Stimulated activated naive CD4-positive, alpha-beta T cell treated with Interleukin-2 at 50 U/mL for 16 hours (primary cell): ENCODE results near the gene ARFRP1.

Experiments
- DNase-seq: peaks from one replicate; lab custom pipeline; 2025; lab: John Stamatoyannopoulos, UW

ARFRP1 gene

DNA sequence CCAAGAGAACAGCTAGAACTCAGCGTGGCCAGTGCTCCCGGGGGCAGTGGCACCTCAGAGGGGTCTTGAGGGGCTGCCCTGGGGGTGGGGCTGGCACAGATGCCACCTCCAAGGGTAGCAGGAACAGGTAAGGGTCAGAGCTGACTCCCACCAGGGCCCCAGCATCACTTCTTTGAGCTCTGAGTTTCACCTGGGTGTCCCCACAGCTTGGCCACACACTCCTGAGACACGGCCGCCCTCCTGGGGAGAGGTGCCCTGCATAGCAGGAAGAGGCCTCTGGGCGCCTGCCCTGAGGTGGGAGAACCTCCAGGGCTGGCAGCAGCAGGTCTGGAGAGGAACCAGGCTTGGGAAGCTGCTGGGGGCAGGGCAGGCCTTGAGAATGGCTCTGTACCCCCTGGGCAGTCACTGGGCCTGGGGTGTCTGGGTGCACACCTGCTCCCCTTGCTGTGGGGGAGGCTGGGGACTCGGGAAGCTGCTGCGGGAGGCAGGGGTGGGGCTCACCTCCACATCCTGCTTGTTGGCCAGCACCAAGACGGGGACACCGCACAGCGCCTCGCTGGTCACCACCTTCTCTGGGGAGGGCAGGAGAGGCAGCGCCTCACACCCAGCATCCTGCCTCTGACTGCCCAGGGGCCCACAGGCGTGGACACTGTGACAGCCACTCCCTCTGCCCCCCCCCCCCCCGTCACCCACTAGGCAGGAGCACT lies 6.3 kb downstream of the ARFRP1 start:
- DNase-seq: no peak

DNA sequence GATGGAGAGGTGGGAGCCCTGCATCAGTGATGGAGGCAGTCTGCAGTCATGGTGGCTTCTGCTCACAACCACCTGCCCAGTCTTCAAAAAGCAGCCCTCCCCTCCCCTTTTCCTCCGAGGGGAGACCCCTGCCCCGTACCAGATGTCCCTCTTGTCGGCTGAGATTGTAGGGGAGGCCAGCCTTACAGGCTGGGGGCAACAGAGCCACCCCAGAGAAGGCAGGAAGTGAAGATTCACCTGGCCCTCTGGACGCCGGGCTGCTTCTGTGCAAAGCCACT lies 6.8 kb downstream of the ARFRP1 start:
- no peak for DNase-seq

GRCh38 chr20:63700199-63701050 lies 7.4 kb downstream of the ARFRP1 start:
- DNase-seq: no peak

- DNase-seq: no peak
Measured at GRCh38 chr20:63699466-63700198, 8.1 kb downstream of the ARFRP1 start.

DNA sequence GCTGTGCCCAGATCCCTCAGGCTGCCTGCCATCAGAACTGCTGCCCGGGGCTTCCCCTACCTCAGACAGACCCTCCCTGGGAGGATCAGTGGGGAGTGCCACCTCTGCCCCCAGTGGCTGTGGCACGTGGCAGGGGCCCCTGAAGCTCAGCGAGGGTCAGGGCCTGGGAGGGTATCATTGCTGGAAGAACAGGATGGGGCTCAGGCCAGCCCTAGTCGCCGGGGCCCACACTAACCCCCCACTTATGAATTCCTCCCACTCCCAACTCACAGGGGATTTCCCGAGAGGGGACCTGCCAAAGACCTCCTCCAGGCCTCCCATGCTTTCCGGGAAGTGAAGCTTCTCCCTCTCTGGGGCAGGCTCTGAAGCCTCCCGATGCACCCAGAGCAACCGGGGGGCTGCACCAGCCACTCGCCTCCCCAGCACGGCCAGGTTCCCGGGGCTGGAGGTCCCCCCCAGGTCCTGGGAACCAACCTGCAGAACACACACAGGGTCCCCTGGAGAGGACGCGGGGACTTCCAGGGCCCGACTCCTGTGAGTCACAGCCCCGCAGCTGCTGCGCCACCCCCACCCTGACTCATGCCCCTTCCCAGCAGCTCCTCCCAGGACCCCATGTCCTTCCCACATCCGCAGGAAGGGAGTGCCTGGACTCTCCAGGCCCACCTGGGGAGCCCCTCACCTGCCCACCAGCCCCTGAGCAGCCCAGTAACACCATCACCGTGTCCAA lies 8.9 kb downstream of the ARFRP1 start:
- DNase-seq: peak; percentile 55

DNA sequence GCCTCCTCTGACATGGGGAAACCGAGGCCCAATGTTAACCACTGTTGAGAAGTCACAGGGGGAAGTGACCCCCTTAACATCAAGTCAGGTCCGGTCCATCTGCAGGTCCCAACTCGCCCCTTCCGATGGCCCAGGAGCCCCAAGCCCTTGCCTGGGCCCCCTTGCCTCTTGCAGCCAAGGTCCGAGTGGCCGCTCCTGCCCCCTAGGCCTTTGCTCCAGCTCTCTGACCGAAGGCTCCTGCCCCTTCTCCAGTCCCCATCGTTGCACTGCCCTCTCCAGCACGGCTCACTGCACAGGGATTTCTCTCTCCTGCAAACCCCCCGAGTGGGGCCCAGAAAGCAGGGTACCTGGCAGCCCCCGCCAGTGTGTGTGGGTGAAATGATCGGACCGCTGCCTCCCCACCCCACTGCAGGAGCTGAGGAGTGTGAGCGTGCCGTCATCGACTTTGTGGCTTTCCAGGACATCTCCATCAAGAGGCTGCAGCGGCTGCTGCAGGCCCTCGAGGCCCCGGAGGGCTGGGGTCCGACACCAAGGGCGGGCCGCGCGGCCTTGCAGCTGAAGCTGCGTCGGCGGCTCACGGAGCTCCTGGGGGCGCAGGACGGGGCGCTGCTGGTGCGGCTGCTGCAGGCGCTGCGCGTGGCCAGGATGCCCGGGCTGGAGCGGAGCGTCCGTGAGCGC lies 9.8 kb downstream of the ARFRP1 start:
- no peak for DNase-seq

GRCh38 chr20:63697357-63697867 lies 10.4 kb downstream of the ARFRP1 start:
- no peak for DNase-seq

- DNase-seq: no peak
Measured at GRCh38 chr20:63696628-63697356, 11.0 kb downstream of the ARFRP1 start, which contains the start of gene TNFRSF6B. TSS of gene TNFRSF6B (plus strand) at chr20:63696652. CDS start at chr20:63696768, 116 bp downstream.

DNA sequence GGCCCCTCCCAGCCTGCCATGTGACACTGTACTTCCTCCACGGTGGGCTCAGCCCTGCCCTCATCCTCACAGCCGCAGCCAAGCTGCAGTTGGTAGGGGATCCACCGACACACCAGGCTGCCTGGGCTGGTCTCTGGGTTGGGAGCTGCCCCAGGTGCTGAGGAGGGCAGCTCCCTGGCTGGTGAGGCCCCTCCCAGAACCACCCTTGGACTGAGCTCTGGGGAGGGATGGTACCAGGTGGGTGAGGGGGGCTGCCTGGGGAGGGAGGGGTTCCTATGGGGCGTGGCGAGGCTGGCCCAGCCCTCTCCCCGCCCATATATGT lies 11.5 kb downstream of the ARFRP1 start:
- no peak for DNase-seq

DNA sequence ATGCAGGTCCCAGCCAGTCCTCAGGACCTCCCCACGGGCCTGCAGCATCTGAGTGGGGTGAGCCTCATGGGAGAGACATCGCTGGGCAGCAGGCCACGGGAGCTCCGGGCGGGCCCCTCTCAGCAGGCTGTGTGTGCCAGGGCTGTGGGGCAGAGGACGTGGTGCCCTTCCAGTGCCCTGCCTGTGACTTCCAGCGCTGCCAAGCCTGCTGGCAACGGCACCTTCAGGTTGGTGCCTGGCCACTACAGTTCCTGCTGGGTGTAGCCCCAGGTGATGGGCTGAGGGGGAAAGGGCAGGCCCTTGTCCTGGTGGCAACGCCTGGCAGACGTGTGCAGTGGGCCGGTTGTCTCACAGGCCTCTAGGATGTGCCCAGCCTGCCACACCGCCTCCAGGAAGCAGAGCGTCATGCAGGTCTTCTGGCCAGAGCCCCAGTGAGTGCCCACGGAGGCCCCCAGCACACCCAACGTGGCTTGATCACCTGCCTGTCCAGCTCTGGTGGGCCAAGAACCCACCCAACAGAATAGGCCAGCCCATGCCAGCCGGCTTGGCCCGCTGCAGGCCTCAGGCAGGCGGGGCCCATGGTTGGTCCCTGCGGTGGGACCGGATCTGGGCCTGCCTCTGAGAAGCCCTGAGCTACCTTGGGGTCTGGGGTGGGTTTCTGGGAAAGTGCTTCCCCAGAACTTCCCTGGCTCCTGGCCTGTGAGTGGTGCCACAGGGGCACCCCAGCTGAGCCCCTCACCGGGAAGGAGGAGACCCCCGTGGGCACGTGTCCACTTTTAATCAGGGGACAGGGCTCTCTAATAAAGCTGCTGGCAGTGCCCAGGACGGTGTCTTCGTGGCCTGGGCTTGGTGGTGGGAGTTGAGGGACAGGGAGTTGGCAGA lies 12.1 kb downstream of the ARFRP1 start:
- DNase-seq: no peak

GRCh38 chr20:63694584-63695423 lies 13.0 kb downstream of the ARFRP1 start:
- DNase-seq: no peak

GRCh38 chr20:63693733-63694583 lies 13.8 kb downstream of the ARFRP1 start:
- no peak for DNase-seq

GRCh38 chr20:63693083-63693732 lies 14.6 kb downstream of the ARFRP1 start:
- no peak for DNase-seq

DNA sequence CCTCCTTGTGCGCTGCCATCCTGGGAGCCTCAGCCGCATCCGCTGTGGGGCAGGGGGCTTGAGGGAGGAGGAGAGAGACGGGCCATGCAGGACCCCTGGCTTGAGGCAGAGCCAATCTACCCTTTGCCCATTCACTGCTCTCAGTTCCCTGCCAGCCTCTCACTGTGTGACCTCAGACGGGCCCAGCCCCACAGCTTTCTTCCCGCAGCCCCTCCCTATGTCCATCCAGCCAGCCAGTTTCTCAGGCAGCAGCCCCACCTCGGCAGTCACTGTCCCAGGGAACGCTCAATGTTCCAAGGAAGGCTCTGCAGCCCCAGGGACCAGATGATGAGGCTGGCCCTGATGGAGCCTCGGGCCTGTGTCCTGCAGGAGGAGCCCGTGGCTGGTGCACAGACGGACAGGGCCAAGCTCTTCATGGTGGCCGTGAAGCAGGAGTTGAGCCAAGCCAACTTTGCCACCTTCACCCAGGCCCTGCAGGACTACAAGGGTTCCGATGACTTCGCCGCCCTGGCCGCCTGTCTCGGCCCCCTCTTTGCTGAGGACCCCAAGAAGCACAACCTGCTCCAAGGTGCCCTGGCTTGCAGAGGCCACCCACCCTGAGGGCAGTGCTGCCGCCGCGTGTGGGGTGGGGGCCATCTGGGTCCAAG lies 15.2 kb downstream of the ARFRP1 start:
- DNase-seq: no peak

- DNase-seq: no peak
Measured at GRCh38 chr20:63691711-63692435, 15.9 kb downstream of the ARFRP1 start.
